ENCODE data around the gene NARF.

NARF gene

DNA sequence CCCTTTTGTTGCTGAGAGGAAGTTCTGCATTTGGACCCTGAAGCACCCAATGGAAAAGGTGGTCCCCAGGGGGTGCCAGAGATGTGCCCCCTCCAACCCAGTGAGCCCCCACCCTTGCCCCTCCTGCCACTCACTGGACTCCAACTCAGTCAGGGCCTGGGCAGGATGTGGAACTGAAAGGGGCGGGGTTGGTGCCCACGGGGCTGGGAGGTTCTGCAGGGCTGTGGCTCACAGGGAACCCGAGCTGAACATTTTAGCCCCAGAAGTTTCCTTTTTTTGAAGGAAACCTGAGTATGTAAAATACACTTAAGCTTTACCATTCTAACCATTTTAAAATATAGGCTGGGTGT, 24.4 kb upstream of the NARF start:
- no peak for DNase-seq

DNA sequence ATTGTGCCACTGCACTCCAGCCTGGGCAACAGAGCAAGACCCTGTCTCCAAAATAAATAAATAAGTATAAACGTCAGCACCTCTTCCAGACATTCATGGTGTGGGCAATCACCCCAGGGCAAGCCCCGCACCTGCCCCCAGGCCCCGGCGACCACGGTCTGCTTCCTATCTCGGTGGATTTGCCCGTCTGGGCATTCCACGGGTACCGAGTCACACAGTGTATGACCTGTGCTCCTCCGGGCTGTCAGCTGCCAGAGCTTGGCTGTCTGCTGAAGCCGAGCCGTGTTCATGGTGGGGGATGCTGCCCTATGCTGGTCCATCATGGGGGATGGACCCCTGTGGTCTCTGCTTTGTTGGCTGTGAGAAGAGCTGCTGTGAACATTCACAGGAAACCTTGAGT, 23.4 kb upstream of the NARF start:
- DNase-seq, result no peak

DNA sequence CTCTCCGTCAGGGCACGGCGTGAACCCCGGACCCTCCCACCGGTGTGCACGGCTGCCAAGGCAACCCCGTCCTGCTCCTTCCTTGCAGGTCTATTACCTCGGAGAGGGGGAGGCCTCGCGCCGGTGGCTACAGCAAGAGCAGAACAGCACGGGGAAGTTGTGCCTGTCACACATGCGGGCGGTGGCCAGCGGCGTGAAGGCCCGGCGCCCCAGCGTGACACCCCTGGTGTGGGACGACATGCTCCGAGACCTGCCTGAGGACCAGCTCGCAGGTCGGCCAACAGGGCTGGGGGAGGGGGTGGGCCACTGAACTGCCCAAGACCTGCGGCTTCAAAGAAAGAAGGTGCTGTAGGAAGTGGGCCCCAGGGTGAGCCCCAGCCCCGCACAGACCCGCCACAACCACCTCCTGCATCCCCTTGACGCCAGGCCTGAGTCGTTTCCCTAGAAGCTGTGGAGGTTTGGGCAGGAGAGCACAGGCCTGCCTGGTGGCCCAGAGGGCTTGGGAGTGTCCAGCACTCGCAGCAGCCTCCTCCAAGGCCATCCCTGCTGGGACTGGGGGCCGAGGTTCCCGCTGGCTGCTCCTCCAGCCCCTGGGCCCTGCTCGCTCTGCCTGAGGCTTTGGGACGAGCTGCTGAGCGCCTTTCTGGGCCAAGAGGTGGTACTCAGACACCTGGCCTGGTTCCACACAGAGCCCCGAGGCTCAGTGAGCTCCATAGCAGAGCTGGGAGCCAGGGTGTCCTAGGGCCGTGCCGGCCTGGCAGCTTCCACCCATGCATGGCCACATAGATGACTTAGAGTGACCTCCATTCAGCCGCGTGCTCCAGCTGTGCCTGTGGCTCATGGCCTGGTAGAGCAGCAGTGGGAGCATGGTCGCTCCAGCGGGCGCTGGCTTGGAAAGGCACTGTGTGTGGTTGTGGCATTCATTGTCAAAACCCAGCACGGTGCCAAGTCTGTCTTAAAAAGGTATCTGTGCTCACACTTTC, 22.6 kb upstream of the NARF start:
- no peak for DNase-seq

DNA sequence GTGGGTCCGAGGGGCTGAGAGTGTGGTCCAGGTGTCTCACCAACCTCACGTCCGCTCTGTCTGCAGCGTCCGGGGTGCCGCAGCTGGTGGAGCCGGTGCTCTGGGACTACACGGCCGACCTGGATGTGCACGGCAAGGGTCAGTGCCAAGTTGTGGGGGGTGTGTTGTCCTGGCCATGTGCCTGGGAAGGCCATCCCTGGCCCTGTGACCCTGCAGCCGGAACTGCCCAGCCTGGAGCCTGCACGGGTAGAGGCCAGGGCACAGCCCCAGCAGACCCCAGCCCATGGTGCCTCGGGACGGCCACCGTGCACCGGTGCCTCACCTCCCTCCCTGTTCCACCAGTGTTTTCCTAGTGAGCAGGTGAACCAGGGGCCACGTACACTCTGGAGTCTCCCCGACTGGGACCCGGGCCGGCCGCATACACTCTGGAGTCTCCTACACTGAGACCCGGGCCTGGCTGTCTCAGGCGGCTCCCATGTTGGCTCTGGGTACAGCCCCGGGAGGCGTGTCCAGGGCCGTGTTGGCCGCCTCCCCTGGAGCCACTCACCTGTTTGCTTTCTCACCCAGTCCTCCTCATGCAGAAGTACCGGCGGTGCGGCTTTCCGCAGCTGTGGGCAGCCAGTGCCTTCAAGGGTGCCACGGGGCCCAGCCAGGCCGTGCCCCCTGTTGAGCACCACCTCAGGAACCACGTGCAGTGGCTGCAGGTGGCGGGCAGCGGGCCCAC, 21.8 kb upstream of the NARF start:
- no peak for DNase-seq

DNA sequence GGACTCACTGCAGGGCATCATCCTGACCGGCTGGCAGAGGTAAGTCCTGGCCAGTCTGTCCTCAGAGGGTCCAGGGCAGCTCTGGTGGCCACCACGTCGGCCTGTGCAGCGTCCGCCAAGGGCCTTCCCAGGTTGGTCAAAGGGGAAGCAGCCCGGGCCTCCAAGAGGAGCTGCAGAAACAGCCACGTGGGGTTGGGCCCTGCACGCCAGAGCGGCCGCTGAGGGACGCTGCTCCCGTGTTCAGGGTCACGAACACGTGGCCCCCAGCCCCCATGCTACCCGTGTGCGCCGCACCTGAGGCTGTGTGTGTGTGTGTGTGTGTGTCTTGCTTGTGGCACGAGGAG, 21.2 kb upstream of the NARF start:
- no peak for DNase-seq

DNA sequence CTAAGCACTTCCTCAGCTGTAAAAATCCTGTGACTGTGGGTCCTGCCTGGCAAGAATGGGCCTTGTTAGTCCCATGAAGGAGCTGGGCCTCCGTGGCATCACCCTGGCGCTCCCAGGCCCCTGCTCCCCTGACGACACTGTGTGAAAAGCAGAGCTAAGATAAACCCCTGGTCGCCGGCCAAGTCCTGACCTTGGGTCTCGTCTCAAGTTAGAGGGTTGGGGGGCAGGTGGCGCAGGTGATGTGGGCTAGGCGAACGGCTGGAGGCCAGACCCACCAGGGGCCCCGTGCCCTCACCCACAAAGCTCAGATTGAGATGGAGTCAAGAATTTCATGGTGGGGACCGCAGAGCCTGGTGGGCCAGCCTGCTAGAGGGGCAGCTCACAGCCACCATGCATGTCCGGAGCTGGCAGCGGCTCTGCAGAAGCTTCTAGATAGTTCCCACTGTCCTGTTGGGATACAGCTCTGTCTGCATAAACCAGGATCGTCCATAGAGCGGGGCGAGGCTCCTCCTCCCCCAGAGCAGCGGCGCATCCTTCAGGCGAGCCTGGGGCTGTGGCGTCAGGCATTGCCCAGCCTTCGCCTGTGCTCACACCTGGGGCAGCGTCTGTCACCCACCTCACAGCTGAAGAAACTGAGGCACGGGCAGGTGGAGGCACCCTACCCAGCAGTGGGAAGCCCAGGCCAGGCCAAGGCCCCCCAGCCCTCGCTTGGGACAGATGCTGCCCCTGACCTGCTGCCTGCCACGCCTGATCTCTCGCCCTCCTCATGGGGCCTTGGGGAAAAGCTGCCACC, 19.9 kb upstream of the NARF start:
- no peak for DNase-seq

DNA sequence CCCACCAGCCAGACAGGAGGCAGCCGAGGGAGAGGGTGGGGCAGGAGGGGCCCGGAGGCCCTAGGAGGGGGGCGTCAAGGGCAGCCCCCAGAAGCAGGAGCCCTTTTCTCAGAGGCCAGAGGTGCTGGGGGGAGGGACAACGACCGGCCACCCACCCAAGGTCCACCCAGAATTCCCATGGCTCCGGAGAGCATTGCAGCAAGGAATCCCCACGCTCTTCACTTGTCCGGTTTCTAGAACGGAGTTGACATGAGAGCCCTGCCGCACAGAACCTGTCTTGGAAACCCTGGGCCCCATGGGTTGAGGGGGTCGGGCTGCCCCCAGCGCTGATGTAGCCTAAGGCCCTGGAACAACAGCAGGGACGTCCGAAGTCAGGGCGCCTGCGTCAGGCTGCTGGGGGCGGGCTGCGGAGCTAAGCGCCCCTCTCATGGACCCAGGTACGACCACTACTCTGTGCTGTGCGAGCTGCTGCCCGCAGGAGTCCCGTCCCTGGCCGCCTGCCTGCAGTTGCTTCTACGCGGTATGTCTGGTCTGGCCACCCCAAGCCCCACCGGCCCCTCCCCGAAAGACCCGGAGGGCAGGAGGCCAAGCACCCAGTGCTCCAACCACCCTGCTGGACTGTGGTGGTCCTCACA, 19.2 kb upstream of the NARF start:
- no peak for DNase-seq

DNA sequence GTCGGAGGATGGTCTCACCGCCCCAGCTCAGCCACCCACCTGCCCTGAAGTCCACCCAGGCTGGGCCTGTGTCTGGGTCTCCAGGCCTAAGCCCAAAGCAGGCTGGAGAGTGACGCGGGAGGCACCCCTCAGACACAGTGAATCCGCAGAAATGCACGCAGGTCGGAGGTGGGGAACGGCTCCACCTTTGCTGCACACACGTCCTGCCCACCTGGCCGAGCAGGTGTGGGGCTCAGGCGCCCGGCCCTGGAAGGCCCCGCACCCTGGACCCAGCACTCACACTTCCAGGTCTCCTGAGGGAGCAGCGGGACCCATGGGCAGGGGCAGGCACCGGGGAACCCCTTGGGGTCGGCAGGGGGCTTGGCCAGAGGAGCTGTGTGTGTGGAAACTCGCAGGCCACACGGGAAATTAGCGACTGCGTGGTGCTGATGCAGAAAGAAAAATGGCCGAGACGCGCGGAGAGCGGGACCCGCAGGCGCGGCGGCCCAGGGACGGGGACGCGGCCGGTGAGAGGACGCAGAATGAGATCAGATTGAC, 18.6 kb upstream of the NARF start:
- DNase-seq, result no peak

DNA sequence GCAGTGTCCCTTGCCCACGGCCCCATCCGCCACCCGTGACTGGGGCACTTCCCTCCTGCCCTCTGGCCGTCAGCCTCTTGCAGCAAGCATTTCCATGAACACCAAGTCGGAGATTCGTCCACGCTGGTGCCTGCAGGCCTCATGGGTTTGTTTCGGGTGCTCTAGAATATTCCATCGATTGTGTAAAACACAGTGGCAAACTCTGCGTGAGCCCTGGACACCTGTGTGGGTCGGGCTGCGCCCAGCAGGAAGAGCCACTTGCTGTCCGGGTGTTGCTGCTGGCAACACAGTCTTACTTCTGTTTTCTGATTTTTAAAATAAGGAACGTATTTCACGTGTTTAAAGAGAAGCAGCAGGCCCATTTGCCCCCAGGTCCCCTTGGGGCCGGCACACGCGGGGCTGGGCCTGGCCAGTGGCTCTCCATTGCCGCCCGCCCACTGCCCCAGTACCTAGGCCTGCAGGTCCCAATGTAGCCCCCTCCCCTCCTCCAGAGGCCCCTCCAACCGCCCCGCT, 18.0 kb upstream of the NARF start:
- no peak for DNase-seq

DNA sequence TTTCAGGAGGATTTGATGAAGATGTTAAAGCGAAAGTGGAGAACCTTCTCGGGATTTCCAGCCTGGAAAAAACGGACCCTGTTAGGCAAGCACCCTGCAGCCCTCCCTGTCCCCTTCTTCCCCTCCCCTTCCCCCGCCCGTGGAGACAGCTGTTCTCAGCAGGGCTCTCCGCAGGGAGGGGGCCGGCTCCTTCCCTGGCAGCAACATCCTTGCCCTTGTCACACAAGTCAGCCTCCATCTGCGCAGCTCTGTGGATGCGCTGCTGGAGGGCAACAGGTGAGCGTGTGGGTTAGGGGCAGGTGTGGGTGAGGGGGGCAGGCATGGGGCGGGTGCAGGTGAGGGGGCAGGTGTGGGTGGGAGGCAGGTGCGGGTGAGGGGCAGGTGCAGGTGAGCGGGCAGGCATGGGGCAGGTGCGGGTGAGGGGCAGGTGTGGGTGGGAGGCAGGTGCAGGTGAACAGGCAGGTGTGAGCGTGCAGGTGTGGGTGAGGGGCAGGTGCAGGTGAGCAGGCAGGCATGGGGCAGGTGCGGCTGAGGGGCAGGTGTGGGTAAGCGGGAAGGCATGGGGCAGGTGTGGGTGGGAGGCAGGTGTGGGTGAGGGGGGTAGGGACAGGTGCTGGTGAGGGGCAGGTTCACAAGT, 17.4 kb upstream of the NARF start:
- no peak for DNase-seq

DNA sequence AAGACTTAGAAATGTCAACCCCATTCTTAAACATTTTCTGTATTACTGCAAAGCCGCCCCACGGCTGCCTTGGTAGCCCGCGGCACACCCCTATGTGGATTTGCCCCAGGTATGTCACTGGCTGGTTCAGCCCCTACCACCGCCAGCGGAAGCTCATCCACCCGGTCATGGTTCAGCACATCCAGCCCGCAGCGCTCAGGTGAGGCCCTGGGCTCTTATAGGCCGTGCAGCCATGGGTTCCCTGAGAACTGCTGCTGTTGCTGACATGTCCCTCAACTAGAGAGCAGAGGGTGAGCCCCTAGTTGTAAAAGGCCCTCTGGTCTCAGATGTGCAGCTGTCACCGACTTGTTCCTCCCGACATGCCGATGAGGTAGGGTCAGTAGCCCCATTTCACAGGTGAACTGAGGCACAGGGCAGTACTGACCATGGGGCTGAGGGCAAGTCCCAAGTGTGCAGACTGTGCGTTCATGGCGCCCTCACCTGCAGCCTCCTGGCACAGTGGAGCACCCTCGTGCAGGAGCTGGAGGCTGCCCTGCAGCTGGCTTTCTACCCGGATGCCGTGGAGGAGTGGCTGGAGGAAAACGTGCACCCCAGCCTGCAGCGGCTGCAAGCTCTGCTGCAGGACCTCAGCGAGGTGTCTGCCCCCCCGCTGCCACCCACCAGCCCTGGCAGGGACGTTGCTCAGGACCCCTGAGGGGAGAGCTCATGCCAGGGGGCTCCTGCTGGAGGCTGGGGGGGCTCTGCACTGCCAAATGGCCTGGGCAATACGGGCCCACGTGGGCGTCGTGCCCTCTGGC, 16.7 kb upstream of the NARF start:
- no peak for DNase-seq

DNA sequence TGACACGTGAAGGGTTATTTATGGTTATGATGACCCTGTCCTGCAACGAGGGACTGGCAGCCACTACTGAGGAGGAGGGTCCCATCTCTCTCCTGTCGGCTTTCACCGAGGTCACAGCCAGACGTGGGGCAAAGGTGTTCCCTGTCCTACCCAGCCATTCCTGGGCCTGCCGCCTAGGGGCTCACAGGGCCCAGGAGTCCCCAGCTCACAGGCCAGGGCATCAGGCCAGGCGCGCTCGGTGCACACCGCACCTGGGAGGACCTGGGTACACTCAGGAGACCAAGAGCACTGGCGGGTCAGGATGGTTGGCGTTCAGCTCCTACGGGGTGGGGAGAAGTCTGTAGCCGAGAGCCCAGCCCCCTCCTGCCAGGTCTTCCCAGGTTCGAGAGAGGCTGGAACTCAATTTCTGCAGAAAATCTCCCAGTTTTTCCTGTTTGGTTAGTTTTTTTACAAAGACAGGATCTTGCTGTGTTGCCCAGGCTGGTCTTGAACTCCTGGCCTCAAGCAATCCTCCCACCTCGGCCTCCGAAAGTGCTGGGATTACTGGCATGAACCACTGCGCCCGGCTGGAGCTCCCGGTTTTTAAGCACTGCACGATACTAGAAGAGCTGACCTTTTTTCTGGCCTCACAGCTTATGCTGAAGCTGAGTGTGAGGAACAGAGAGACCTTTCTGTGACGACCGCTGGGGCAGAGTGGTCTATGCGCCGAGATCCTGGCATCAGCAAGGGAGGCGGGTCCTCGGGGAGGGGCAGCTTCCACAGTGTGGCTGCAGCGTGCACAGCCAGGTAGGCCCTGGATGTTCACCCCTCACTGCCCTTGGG, 15.7 kb upstream of the NARF start:
- DNase-seq, result no peak

DNA sequence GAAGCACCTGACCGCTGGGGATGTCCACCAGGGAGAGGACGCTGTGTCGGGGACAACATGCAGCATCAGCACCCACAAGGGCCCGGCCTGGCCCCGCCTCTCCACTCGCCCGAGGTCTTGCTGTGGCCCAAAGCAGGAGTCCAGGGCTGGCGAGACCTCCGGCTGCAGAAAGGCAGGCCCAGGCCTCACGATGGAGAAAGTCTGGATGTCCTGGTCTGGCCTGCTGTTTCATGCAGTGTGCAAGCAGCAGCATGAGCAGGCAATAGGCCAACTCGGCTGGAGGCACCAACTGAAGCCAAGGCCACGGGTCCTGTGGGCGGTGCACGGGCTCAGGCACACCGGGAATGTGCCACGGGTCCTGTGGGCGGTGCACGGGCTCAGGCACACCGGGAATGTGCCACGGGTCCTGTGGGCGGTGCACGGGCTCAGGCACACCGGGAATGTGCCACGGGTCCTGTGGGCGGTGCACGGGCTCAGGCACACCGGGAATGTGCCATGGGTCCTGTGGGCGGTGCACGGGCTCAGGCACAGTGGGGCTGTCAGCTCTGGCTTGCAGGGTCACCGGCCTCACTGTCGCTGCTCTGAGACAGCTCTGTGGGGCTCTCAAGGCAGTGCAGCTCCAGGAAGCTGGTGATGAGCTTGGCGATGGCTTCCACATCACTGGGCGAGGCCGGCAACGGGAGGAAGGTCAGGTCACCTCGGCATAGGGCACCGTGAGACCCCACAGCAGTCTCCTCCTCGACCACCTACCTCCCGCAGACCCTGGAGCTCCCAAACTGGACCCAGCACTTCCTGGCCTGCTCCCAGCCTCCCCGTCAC, 14.9 kb upstream of the NARF start:
- DNase-seq, result no peak

DNA sequence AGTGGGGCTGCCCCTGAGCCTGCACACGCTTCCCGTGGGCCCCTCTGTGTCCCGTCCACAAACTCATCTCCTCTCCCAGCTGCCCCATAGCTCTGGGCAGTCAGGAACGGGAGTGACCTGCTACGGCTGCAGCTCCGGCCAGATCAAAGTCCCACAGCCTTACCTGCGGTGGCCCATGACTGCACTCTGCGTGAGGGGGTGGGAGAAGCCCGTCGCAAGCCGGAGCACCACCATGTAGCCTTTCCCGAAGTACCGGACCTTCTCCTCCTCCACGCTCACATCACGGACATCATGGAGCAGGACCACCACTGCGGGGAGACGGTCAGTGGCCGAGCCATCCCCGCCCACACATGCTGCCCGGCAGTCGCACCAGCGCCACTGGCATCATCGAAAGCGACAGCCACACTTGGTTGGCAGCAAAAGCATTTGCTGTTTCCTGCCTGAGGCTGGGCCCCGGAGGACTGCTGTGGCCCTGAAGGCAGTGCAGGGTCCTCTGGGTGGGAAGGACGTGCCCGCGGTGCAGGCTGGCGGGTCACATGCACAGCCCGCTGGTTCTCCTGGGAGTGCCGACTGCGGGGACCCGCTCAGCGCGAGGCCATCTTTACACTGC, 14.2 kb upstream of the NARF start:
- DNase-seq, result no peak

DNA sequence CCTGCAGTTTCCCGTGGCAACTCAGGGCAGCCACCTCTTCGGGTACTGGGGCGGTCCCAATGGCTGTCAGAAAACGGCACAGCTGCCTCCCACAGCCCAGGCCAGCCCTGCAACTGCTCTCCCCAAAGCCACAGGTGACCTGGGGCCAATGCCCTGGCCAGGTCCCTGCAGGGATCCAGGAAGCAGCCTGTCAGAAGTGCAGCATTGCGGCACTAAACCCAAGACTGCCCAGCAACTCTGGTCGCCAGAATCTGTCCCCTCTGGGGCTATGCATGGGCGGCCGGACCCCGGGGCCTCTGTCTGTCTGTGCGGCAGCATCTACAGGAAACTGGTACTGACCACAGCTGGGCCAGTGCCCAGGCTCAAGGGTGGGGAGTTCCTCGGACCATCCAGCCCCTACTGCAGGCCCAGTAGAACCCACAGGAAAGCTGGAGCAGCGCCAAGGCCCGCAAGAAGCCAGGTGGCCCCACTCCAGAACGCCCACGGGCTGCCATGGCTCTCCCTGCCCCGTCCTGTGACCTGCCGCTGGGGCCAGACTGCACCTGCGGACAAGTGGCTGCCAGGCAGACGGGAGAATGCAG, 13.5 kb upstream of the NARF start:
- no peak for DNase-seq

DNA sequence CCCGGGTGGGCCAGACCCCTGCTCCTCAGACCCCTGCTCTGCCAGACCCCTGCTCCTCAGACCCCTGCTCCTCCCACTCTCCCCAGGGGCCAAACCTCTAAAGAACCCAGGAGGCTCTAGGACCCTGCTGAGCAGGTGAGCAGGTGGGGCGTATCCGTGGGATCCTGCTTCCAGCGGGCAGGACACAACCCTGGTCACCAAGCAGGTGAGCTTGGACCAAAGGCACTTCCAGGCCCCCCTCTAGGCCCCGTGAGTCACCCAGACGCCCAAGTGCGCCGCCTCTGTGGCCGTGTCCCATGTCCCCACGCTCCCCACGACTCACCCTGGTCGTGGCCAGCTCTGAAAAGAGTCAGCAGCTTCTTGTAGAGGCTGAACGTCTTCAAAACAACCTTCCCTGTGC, 13.0 kb upstream of the NARF start:
- DNase-seq, result no peak

DNA sequence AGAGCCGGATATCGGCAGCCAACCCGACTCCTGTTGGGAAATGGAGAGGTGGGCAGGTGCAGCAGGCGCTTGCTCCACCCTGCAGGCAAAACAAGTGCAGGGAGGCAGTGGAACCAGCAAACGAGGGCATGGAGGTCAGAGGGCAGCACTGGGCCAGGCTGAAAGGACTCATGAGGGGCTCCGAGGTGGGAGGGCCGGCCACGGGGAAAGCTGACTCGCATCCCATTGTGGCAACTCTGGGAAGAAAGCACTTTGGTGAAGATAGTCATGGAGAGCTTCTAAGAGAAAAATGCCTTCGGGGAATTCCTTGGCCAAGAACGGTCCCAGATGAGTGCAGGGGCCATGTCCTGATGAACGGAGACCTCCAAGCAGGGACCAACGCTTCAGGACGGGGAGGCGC, 12.4 kb upstream of the NARF start:
- no peak for DNase-seq

DNA sequence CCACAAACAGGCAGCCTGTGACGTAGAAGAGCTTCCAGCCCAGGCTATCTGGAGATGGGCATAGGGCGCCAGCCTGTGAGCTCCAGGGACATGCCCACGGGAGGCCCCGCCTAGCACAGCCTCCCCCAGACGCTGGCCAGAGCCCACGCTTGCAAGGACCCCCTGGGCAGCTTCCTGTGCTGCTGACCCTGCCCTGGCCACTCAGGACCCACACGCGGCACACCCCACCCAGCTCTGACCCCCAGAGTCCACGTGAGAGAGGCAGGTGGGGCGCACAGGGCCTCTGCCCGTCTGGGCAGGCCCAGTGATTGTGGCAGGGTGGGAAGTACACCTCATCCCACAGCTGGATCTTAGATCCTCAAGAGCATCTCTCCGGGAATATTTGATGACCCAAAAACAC, 11.9 kb upstream of the NARF start:
- DNase-seq, result no peak

DNA sequence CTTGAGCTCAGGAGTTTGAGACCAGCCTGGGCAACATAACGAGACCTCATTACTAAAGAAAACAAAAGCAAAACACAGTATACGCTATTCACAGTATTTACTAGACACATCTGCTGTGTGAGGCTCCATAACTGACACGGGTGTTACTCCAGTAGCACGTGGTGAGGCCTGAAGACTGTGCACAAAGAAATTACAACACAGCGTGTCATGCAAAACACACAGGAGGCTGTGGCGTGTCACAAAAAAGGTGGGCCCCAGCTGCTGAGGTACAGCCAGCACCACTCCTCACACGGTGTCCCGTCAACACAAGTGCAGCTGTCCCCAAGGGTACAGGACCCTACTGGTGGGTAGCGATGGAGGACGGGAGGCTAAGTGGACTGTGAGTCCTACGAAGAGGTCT, 10.7 kb upstream of the NARF start:
- DNase-seq, result no peak
